IMR-90 (cell line): ENCODE measurements around the gene KLK14. TPM values are rescaled to one million over a fixed set of nuclear protein-coding genes. Genes with fewer than 3 reads are reported as not detected.

Source experiments
- ATAC-seq: fragments of 200-7000 bp; cut with Tn5 transposase; 2 replicates; pipeline ENCODE4 v1.9.1; 2020; ENCODE audit warnings: low read depth, mild to moderate bottlenecking, moderate library complexity
- BruUV-seq: library from RNA; stranded (reverse); fragments of 400-500 nt; replicated peaks from 2 replicates; lab custom pipeline; 2021; lab: Mats Ljungman, UMichigan
- CTCF ChIA-PET: fragments of 300-600 bp; formaldehyde crosslinking; extraction: SDS; loops from one replicate; lab custom pipeline; 2021; ENCODE audit warnings: antibody characterized with exemption; lab: Yijun Ruan, JAX
- POLR2A ChIA-PET: fragments of 300-600 bp; sonication (Branson Sonifier 250); formaldehyde crosslinking; loops from one replicate; lab custom pipeline; 2022; ENCODE audit warnings: antibody characterized with exemption; ENCODE audit not compliant: unreplicated experiment; lab: Charles Lee
- DNase-seq: peaks from one replicate; pipeline ENCODE4 v3.0.0; 2013
- H2AFZ ChIP-seq: replicated peaks from 2 replicates; pipeline ENCODE3; 2013; ENCODE audit warnings: low read length, mild to moderate bottlenecking; ENCODE audit not compliant: poor library complexity
- H2AK5ac ChIP-seq: 2 replicates; pipeline ENCODE4 v1.6.1; 2013; ENCODE audit warnings: low read depth, low read length, inconsistent platforms
- H2AK9ac ChIP-seq: replicated peaks from 2 replicates; pipeline ENCODE3; 2013; ENCODE audit warnings: mild to moderate bottlenecking, low read depth, low read length, moderate library complexity; ENCODE audit not compliant: poor library complexity
- H2BK120ac ChIP-seq: 2 replicates; pipeline ENCODE4 v1.6.1; 2013; ENCODE audit warnings: low read depth, low read length, inconsistent platforms
- H2BK15ac ChIP-seq: 3 replicates; pipeline ENCODE4 v1.6.1; 2013; ENCODE audit warnings: low read depth, low read length, inconsistent platforms
- H2BK20ac ChIP-seq: 2 replicates; pipeline ENCODE4 v1.6.1; 2013; ENCODE audit warnings: low read depth, mild to moderate bottlenecking, inconsistent platforms, low read length, moderate library complexity
- H2BK5ac ChIP-seq: 2 replicates; pipeline ENCODE4 v1.6.1; 2013; ENCODE audit warnings: mild to moderate bottlenecking, low read depth, low read length, inconsistent platforms; ENCODE audit not compliant: poor library complexity, severe bottlenecking
- H3K14ac ChIP-seq: replicated peaks from 2 replicates; pipeline ENCODE4 v1.6.1; 2013; ENCODE audit warnings: low read depth, low read length, inconsistent platforms
- H3K18ac ChIP-seq: 2 replicates; pipeline ENCODE4 v1.6.1; 2013; ENCODE audit warnings: low read depth, low read length, control low read depth
- H3K23ac ChIP-seq: 2 replicates; pipeline ENCODE4 v1.6.1; 2013; ENCODE audit warnings: low read depth, low read length, inconsistent platforms
- H3K27ac ChIP-seq: 2 replicates; pipeline ENCODE4 v1.5.1; 2013; ENCODE audit warnings: mild to moderate bottlenecking, control low read depth, low read length; ENCODE audit not compliant: insufficient read depth
- H3K27me3 ChIP-seq: 2 replicates; pipeline ENCODE4 v1.6.1; 2013; ENCODE audit warnings: low read length; ENCODE audit not compliant: control insufficient read depth, insufficient read depth
- H3K36me3 ChIP-seq: 2 replicates; pipeline ENCODE4 v1.6.1; 2013; ENCODE audit warnings: low read length, mixed read lengths; ENCODE audit not compliant: control insufficient read depth, insufficient read depth
- H3K4ac ChIP-seq: 2 replicates; pipeline ENCODE4 v1.6.1; 2013; ENCODE audit warnings: low read depth, low read length, inconsistent platforms
- H3K4me1 ChIP-seq: 2 replicates; pipeline ENCODE4 v1.6.1; 2013; ENCODE audit warnings: low read length, mixed read lengths; ENCODE audit not compliant: control insufficient read depth, insufficient read depth
- H3K4me2 ChIP-seq: 2 replicates; pipeline ENCODE4 v1.6.1; 2013; ENCODE audit warnings: low read depth, mild to moderate bottlenecking, control low read depth, low read length, moderate library complexity
- H3K4me3 ChIP-seq: 2 replicates; pipeline ENCODE4 v1.5.1; 2013; ENCODE audit warnings: low read depth, mild to moderate bottlenecking, control low read depth, low read length, moderate library complexity; ENCODE audit not compliant: insufficient read depth
- H3K56ac ChIP-seq: 2 replicates; pipeline ENCODE4 v1.6.1; 2013; ENCODE audit warnings: low read length, inconsistent platforms; ENCODE audit not compliant: insufficient read depth; ENCODE audit errors: extremely low read depth
- H3K79me1 ChIP-seq, 2 experiments: 2 replicates each; pipeline ENCODE4 v1.6.1; 2013; ENCODE audit warnings: low read length in 2 of 2, inconsistent platforms in 1 of 2, low read depth in 1 of 2
- H3K9ac ChIP-seq: 2 replicates; pipeline ENCODE4 v1.6.1; 2013; ENCODE audit warnings: low read depth, low read length, control low read depth
- H3K9me1 ChIP-seq: 2 replicates; pipeline ENCODE4 v1.6.1; 2013; ENCODE audit warnings: low read length, inconsistent platforms; ENCODE audit not compliant: insufficient read depth
- H3K9me3 ChIP-seq: 2 replicates; pipeline ENCODE4 v1.6.1; 2013; ENCODE audit warnings: low read length; ENCODE audit not compliant: control insufficient read depth, insufficient read depth
- H4K20me1 ChIP-seq: 2 replicates; pipeline ENCODE4 v1.6.1; 2013; ENCODE audit warnings: low read length, inconsistent platforms; ENCODE audit not compliant: insufficient read depth
- H4K5ac ChIP-seq: 2 replicates; pipeline ENCODE4 v1.6.1; 2013; ENCODE audit warnings: mild to moderate bottlenecking, low read depth, low read length, control low read depth
- H4K8ac ChIP-seq, 2 experiments: 2 replicates each; pipeline ENCODE4 v1.6.1; 2013; ENCODE audit warnings: low read depth in 2 of 2, low read length in 2 of 2, control low read depth in 1 of 2, inconsistent platforms in 1 of 2
- H4K91ac ChIP-seq: 2 replicates; pipeline ENCODE4 v1.6.1; 2013; ENCODE audit warnings: low read depth, low read length, inconsistent platforms; ENCODE audit not compliant: insufficient read depth
- BHLHE40 ChIP-seq: fragments of 150-350 bp; IDR thresholded peaks from 2 replicates; pipeline ENCODE4 v1.6.1; 2016; ENCODE audit warnings: mild to moderate bottlenecking, low read depth, low read length
- CEBPB ChIP-seq: IDR thresholded peaks from 2 replicates; pipeline ENCODE4 v1.6.1; 2012; ENCODE audit warnings: low read depth, low read length, improper control_type of control experiment
- CHD1 ChIP-seq: IDR thresholded peaks from 2 replicates; pipeline ENCODE4 v1.6.1; 2012; ENCODE audit warnings: low read depth, low read length, improper control_type of control experiment
- ELK1 ChIP-seq: fragments of 150-350 bp; IDR thresholded peaks from 2 replicates; pipeline ENCODE4 v1.6.1; 2016; ENCODE audit warnings: low read depth, mild to moderate bottlenecking, low read length, moderate library complexity, borderline replicate concordance
- FOS ChIP-seq: fragments of 150-350 bp; IDR thresholded peaks from 2 replicates; pipeline ENCODE4 v1.6.1; 2016; ENCODE audit warnings: low read depth, low read length
- MAFK ChIP-seq: IDR thresholded peaks from 2 replicates; pipeline ENCODE4 v1.6.1; 2012; ENCODE audit warnings: low read depth, low read length, improper control_type of control experiment
- MAZ ChIP-seq: IDR thresholded peaks from 2 replicates; pipeline ENCODE4 v1.6.1; 2012; ENCODE audit warnings: low read depth, mild to moderate bottlenecking, low read length, improper control_type of control experiment, moderate library complexity, borderline replicate concordance
- MXI1 ChIP-seq: IDR thresholded peaks from 2 replicates; pipeline ENCODE4 v1.6.1; 2012; ENCODE audit warnings: low read depth, mild to moderate bottlenecking, low read length, moderate library complexity, borderline replicate concordance
- RCOR1 ChIP-seq: IDR thresholded peaks from 2 replicates; pipeline ENCODE4 v1.6.1; 2012; ENCODE audit warnings: mild to moderate bottlenecking, low read length, improper control_type of control experiment; ENCODE audit not compliant: insufficient replicate concordance
- RFX5 ChIP-seq: IDR thresholded peaks from 2 replicates; pipeline ENCODE4 v1.8.0; 2012; ENCODE audit warnings: low read depth, mild to moderate bottlenecking, low read length, moderate library complexity
- SMC3 ChIP-seq: fragments of 150-350 bp; IDR thresholded peaks from 2 replicates; pipeline ENCODE4 v1.6.1; 2016; ENCODE audit warnings: low read depth, mild to moderate bottlenecking, antibody characterized with exemption, low read length, moderate library complexity
- USF2 ChIP-seq: fragments of 150-350 bp; IDR thresholded peaks from 2 replicates; pipeline ENCODE4 v1.6.1; 2017; ENCODE audit warnings: mild to moderate bottlenecking, antibody characterized with exemption, low read length, low read depth
- WGBS, 2 experiments: methylation state at CpG; one replicate each; pipeline versions ENCODE4 v1.1.5 to v1.1.7; 2013; ENCODE audit warnings: missing lambda C conversion rate in 2 of 2; ENCODE audit not compliant: insufficient read length in 1 of 2; ENCODE audit errors: extremely low coverage in 2 of 2; 5-methylcytosine and 5-hydroxymethylcytosine counted together
- dilution Hi-C: fragments of 300-500 bp; cut with HindIII; formaldehyde crosslinking; loops from one replicate; pipeline ENCODE4 v1.14.3; 2018; ENCODE audit warnings: low sequenced_read_pairs; ENCODE audit not compliant: unreplicated experiment
- in situ Hi-C: fragments of 300-500 bp; cut with MboI; formaldehyde crosslinking; loops from 3 replicates; pipeline ENCODE4 v1.14.3; 2019; ENCODE audit warnings: low sequenced_read_pairs, inconsistent platforms, mixed read lengths
- intact Hi-C: fragments of 100-400 bp; cut with micrococcal nuclease; formaldehyde crosslinking; loops from 2 replicates; pipeline ENCODE4 v1.10.0; 2022
- polyA plus RNA-seq, 3 experiments: library from polyadenylated mRNA; depleted of rRNA; stranded (reverse); fragments of >200 nt; gene quantifications; 2 replicates each; pipeline ENCODE4 v1.2.3, GENCODE V29; 2012; ENCODE audit warnings: low replicate concordance in 1 of 3
- total RNA-seq: library from RNA; depleted of rRNA; stranded (reverse); fragments of >200 nt; gene quantifications from 2 replicates; pipeline ENCODE4 v1.2.3, GENCODE V29; 2012
- TF ChIP-seq, protein P1 (sequence below): conservative IDR thresholded peaks from 2 replicates; pipeline ENCODE4 v1.5.1; 2012; ENCODE audit warnings: mild to moderate bottlenecking, low read depth, low read length, improper control_type of control experiment

KLK14 gene
- total and polyA plus RNA-seq, 2 of the 4 experiments (the other 2 are of a cell fraction), result not detected

GRCh38 chr19:51030631-51031030 lies 52.1 kb downstream of the KLK14 start:
- intact Hi-C loops (no loop called here), dilution Hi-C loops (no loop called here), in situ Hi-C loops (loop anchor here (10.0 kb wide), 1 partner anchor 144 kb away; no protein-coding TSS in a partner anchor)
- no peak overlapping the region for H4K5ac ChIP-seq
- DNase-seq, result no peak
- H3K23ac ChIP-seq, result no peak overlapping the region
- H4K8ac ChIP-seq, result no peak overlapping the region
- no peak overlapping the region for H2AK5ac ChIP-seq
- no peak overlapping the region for H3K9ac ChIP-seq
- H3K4me3 ChIP-seq, result no peak overlapping the region
- no peak overlapping the region for H2BK120ac ChIP-seq
- no peak overlapping the region for H2AK9ac ChIP-seq
- no peak overlapping the region for H2BK20ac ChIP-seq
- H3K9me1 ChIP-seq, result no peaks in the 10 kb centered on the region
- H2BK5ac ChIP-seq, result no peak overlapping the region
- no peak overlapping the region for H3K4me2 ChIP-seq
- H3K14ac ChIP-seq, result no peak overlapping the region
- no peak overlapping the region for H3K4ac ChIP-seq
- no peaks in the 10 kb centered on the region for H3K36me3 ChIP-seq
- WGBS, 2 experiments, result 90% methylated on average over 7 of the region's 13 CpGs; no CpG with 5 or more reads in 1 of the 2 experiments
- H3K27me3 ChIP-seq, result no peaks in the 10 kb centered on the region
- no peak overlapping the region for H3K18ac ChIP-seq
- ChIA-PET POLR2A (no interaction called here), CTCF (no interaction called here)
- H4K91ac ChIP-seq, result no peak overlapping the region
- H2AFZ ChIP-seq, result no peak overlapping the region
- ATAC-seq, result no peak
- no peak overlapping the region for H2BK15ac ChIP-seq
- no TSS peak for BruUV-seq
- TF ChIP-seq RFX5 (no peak), SMC3 (no peak), ELK1 (no peak), MAFK (no peak), CEBPB (no peak), BHLHE40 (no peak), FOS (no peak), MXI1 (no peak), RCOR1 (no peak), MAZ (no peak), USF2 (no peak), CHD1 (no peak)
- TF ChIP-seq, protein P1, sequence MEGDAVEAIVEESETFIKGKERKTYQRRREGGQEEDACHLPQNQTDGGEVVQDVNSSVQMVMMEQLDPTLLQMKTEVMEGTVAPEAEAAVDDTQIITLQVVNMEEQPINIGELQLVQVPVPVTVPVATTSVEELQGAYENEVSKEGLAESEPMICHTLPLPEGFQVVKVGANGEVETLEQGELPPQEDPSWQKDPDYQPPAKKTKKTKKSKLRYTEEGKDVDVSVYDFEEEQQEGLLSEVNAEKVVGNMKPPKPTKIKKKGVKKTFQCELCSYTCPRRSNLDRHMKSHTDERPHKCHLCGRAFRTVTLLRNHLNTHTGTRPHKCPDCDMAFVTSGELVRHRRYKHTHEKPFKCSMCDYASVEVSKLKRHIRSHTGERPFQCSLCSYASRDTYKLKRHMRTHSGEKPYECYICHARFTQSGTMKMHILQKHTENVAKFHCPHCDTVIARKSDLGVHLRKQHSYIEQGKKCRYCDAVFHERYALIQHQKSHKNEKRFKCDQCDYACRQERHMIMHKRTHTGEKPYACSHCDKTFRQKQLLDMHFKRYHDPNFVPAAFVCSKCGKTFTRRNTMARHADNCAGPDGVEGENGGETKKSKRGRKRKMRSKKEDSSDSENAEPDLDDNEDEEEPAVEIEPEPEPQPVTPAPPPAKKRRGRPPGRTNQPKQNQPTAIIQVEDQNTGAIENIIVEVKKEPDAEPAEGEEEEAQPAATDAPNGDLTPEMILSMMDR, result no peak
- no peaks in the 10 kb centered on the region for H3K4me1 ChIP-seq
- H3K56ac ChIP-seq, result no peak overlapping the region
- no peaks in the 10 kb centered on the region for H3K79me1 ChIP-seq
- H4K20me1 ChIP-seq, result no peaks in the 10 kb centered on the region
- H3K27ac ChIP-seq, result no peak overlapping the region
- peaks cover 8% of the 10 kb centered on the region; the same call in 1 of the 2 replicates for H3K9me3 ChIP-seq
